PC-3 (cell line): ENCODE results near the gene ZNF506. TPM values are rescaled to one million over a fixed set of nuclear protein-coding genes. Genes with fewer than 3 reads are reported as not detected.

Source experiments
- ATAC-seq: fragments of 200-7000 bp; cut with Tn5 transposase; 2 replicates; pipeline ENCODE4 v1.9.1; 2020; ENCODE audit warnings: mild to moderate bottlenecking, moderate library complexity
- BruUV-seq: library from RNA; stranded (reverse); fragments of 400-500 nt; replicated peaks from 2 replicates; lab custom pipeline; 2021; lab: Mats Ljungman, UMichigan
- CTCF ChIA-PET: fragments of 300-600 bp; sonication (Branson Sonifier 250); formaldehyde crosslinking; loops from one replicate; lab custom pipeline; 2022; ENCODE audit warnings: antibody characterized with exemption; lab: Charles Lee
- POLR2A ChIA-PET: fragments of 300-600 bp; sonication (Branson Sonifier 250); formaldehyde crosslinking; loops from one replicate; lab custom pipeline; 2022; ENCODE audit warnings: antibody characterized with exemption; ENCODE audit not compliant: unreplicated experiment; lab: Charles Lee
- DNase-seq: peaks from one replicate; pipeline ENCODE4 v3.0.0-alpha.2; 2015
- H2AFZ ChIP-seq: fragments of 300-600 bp; sonication (generic); 2 replicates; pipeline ENCODE4 v1.6.0; 2016; ENCODE audit warnings: antibody characterized with exemption, low read length
- H3F3A ChIP-seq: fragments of 300-600 bp; sonication (generic); one replicate; pipeline ENCODE4 v1.6.0; 2017; ENCODE audit warnings: antibody characterized with exemption, low read length, control low read depth, mild to moderate bottlenecking; ENCODE audit not compliant: unreplicated experiment
- H3K27ac ChIP-seq: fragments of 300-600 bp; sonication (generic); 2 replicates; pipeline ENCODE4 v1.5.1; 2016; ENCODE audit warnings: mild to moderate bottlenecking, low read length
- H3K27me3 ChIP-seq: fragments of 300-600 bp; sonication (generic); 2 replicates; pipeline ENCODE4 v1.6.1; 2016; ENCODE audit warnings: low read length, mixed read lengths
- H3K36me3 ChIP-seq: fragments of 300-600 bp; sonication (generic); 2 replicates; pipeline ENCODE4 v1.6.1; 2016; ENCODE audit warnings: low read depth, mixed run types, low read length, mixed read lengths
- H3K4me1 ChIP-seq: fragments of 300-600 bp; sonication (generic); 2 replicates; pipeline ENCODE4 v1.5.1; 2016; ENCODE audit warnings: low read length; ENCODE audit not compliant: insufficient read depth
- H3K4me2 ChIP-seq: fragments of 300-600 bp; sonication (generic); 2 replicates; pipeline ENCODE4 v1.6.0; 2016; ENCODE audit warnings: low read length
- H3K4me3 ChIP-seq: fragments of 300-600 bp; sonication (generic); 2 replicates; pipeline ENCODE4 v1.5.1; 2016; ENCODE audit warnings: mild to moderate bottlenecking, low read length, mixed read lengths
- H3K79me2 ChIP-seq: fragments of 300-600 bp; sonication (generic); 2 replicates; pipeline ENCODE4 v1.6.1; 2017; ENCODE audit warnings: low read length, mixed read lengths
- H3K9ac ChIP-seq: fragments of 300-600 bp; sonication (generic); 2 replicates; pipeline ENCODE4 v1.6.0; 2016; ENCODE audit warnings: mild to moderate bottlenecking, low read length
- H3K9me2 ChIP-seq: fragments of 300-600 bp; sonication (generic); replicated peaks from 2 replicates; pipeline ENCODE4 v1.6.1; 2016; ENCODE audit warnings: mixed run types, low read length, mixed read lengths
- H3K9me3 ChIP-seq: fragments of 300-600 bp; sonication (generic); 2 replicates; pipeline ENCODE4 v1.6.1; 2016; ENCODE audit warnings: low read length, mixed read lengths
- H4K20me1 ChIP-seq: fragments of 300-600 bp; sonication (generic); 2 replicates; pipeline ENCODE4 v1.6.1; 2016; ENCODE audit warnings: low read length, mixed read lengths
- CTCF ChIP-seq: fragments of 300-600 bp; sonication (generic); conservative IDR thresholded peaks from 2 replicates; pipeline ENCODE4 v1.5.1; 2017; ENCODE audit warnings: antibody characterized with exemption, low read depth, mild to moderate bottlenecking, low read length
- EZH2 ChIP-seq: fragments of 300-600 bp; sonication (generic); IDR thresholded peaks from one replicate; pipeline ENCODE4 v1.6.1; 2017; ENCODE audit warnings: antibody characterized with exemption, mild to moderate bottlenecking, low read length; ENCODE audit not compliant: unreplicated experiment
- EZH2phosphoT487 ChIP-seq: fragments of 300-600 bp; sonication (generic); IDR thresholded peaks from 2 replicates; pipeline ENCODE4 v1.6.1; 2018; ENCODE audit warnings: mild to moderate bottlenecking, antibody characterized with exemption, low read length, borderline replicate concordance
- intact Hi-C: fragments of 100-400 bp; cut with micrococcal nuclease; formaldehyde crosslinking; loops from 2 replicates; pipeline ENCODE4 v1.9.0; 2023
- total RNA-seq: library from RNA; depleted of rRNA; stranded (reverse); fragments of >200 nt; gene quantifications from 2 replicates; pipeline ENCODE4 v1.2.3, GENCODE V29; 2014

The ZNF506 gene
- total RNA-seq, 1 experiment from 2014 or later, result 2.4 TPM

GRCh38 chr19:19752760-19753403 is 68.7 kb downstream of the ZNF506 start:
- Histone ChIP-seq H3K4me2 (no peak overlapping the region), H2AFZ (no peak overlapping the region), H3K9me2 (no peaks in the 10 kb centered on the region), H3K9me3 (0 out of 2 replicates have a peak, but pooled peaks cover 4% of the 10 kb centered on the region), H3K79me2 (no peaks in the 10 kb centered on the region), H3F3A (no peaks in the 10 kb centered on the region), H3K4me3 (no peak overlapping the region), H4K20me1 (no peaks in the 10 kb centered on the region), H3K27me3 (no peaks in the 10 kb centered on the region), H3K9ac (no peak overlapping the region), H3K27ac (no peak overlapping the region), H3K36me3 (no peaks in the 10 kb centered on the region), H3K4me1 (no peaks in the 10 kb centered on the region)
- CTCF ChIA-PET, result no interaction called here
- ATAC-seq, result no peak
- intact Hi-C loops, result no loop called here
- POLR2A ChIA-PET, result no interaction called here
- TF ChIP-seq EZH2, result no peak
- no peak for TF ChIP-seq EZH2phosphoT487
- no peak for TF ChIP-seq CTCF
- no TSS peak for BruUV-seq
- DNase-seq, result no peak

GRCh38 chr19:19751846-19752245 is 69.7 kb downstream of the ZNF506 start:
- Histone ChIP-seq H3K79me2 (no peaks in the 10 kb centered on the region), H3K4me1 (no peaks in the 10 kb centered on the region), H3K27me3 (no peaks in the 10 kb centered on the region), H3K4me2 (no peak overlapping the region), H3K9me2 (no peaks in the 10 kb centered on the region), H2AFZ (no peak overlapping the region), H3K36me3 (no peaks in the 10 kb centered on the region), H3K9ac (no peak overlapping the region), H3K4me3 (no peak overlapping the region), H3K27ac (no peak overlapping the region), H3F3A (no peaks in the 10 kb centered on the region), H3K9me3 (0 out of 2 replicates have a peak, but pooled peaks cover 4% of the 10 kb centered on the region), H4K20me1 (no peaks in the 10 kb centered on the region)
- POLR2A ChIA-PET, result no interaction called here
- intact Hi-C loops, result no loop called here
- no TSS peak for BruUV-seq
- TF ChIP-seq EZH2phosphoT487, result no peak
- TF ChIP-seq CTCF, result no peak
- no peak for TF ChIP-seq EZH2
- DNase-seq (no peak), ATAC-seq (no peak)
- CTCF ChIA-PET, result no interaction called here
